ENCODE measurements around the gene ST3GAL3. TPM values are rescaled to one million over a fixed set of nuclear protein-coding genes. Genes with fewer than 3 reads are reported as not detected.

ST3GAL3 gene
- polyA plus RNA-seq, 1 of the 3 experiments (the other 2 are of a cell fraction): 20.6 TPM

- H3K4me2 ChIP-seq: no peak overlapping the region
- H3K27ac ChIP-seq (ENCODE audit: low read depth in 2 of 2, low read length in 1 of 2): no peak overlapping the region
- H3K9me3 ChIP-seq: no peaks in the 10 kb centered on the region
- H3K4me3 ChIP-seq (ENCODE audit: low read depth in 2 of 2, low read length in 1 of 2): no peak overlapping the region
- H3K9ac ChIP-seq: no peak overlapping the region
- no peaks in the 10 kb centered on the region for H3K9me2 ChIP-seq
- no peaks in the 10 kb centered on the region for H3K79me2 ChIP-seq (ENCODE audit: insufficient read depth)
- no peaks in the 10 kb centered on the region for H4K20me1 ChIP-seq (ENCODE audit: insufficient read depth)
- no peak for DNase-seq
- peaks cover 0 to 7% of the 10 kb centered on the region in 2 experiments; a peak in 2 of 4 replicates for H3K4me1 ChIP-seq (ENCODE audit: control insufficient read depth in 1 of 2, insufficient read depth in 2 of 2, low read depth in 1 of 2, low read length in 1 of 2)
- peaks cover 1 to 4% of the 10 kb centered on the region in 2 experiments for H3K36me3 ChIP-seq (replicated peaks in 1 of 2; ENCODE audit: control insufficient read depth in 1 of 2, insufficient read depth in 2 of 2, low read length in 1 of 2)
- no peak for TF ChIP-seq RFX5 (IDR thresholded peaks at IDR 0.05; ENCODE audit: low read length)
- TF ChIP-seq ZBTB33 (IDR thresholded peaks at IDR 0.05; ENCODE audit: borderline replicate concordance, low read depth): no peak
- TF ChIP-seq NFIC (IDR thresholded peaks at IDR 0.05; ENCODE audit: borderline replicate concordance): no peak
- no peak for TF ChIP-seq RAD21 (IDR thresholded peaks at IDR 0.05; ENCODE audit: low read length)
- no peak for TF ChIP-seq MEF2A (IDR thresholded peaks at IDR 0.05; ENCODE audit: borderline replicate concordance, low read depth)
- no peak for TF ChIP-seq MAX (IDR thresholded peaks at IDR 0.05; ENCODE audit: low read depth)
- no peak for TF ChIP-seq MXI1 (IDR thresholded peaks at IDR 0.05; ENCODE audit: low read depth, low read length)
- no peak for TF ChIP-seq YY1 (IDR thresholded peaks at IDR 0.05; ENCODE audit: low read depth)
- TF ChIP-seq CTCF (IDR thresholded peaks at IDR 0.05): no peak
- TF ChIP-seq CHD2 (IDR thresholded peaks at IDR 0.05; ENCODE audit: low read length, partially characterized antibody): no peak
- no peak for TF ChIP-seq USF2 (IDR thresholded peaks at IDR 0.05; ENCODE audit: borderline replicate concordance, low read depth, low read length)
- TF ChIP-seq POLR2AphosphoS5 (IDR thresholded peaks at IDR 0.05; ENCODE audit: low read depth, low read length): no peak
- no peak for TF ChIP-seq TAF1 (IDR thresholded peaks at IDR 0.05; ENCODE audit: borderline replicate concordance, low read depth, low read length)
- WGBS (ENCODE audit: low lambda C conversion rate): 83% methylated on average over 7 of the region's 7 CpGs
- no peaks in the 10 kb centered on the region for H3F3A ChIP-seq (replicated peaks; ENCODE audit: insufficient read depth)
- POLR2A ChIA-PET: no interaction called here
- CTCF ChIA-PET: interaction anchor here (0.8 kb wide), 1 partner anchor 132 kb away, joined by 3 read pairs; no protein-coding TSS in a partner anchor
- H2AFZ ChIP-seq (ENCODE audit: low read depth): no peak overlapping the region
- H3K27me3 ChIP-seq (ENCODE audit: insufficient read depth): no peaks in the 10 kb centered on the region
Observed at GRCh38 chr1:43904660-43905551, 197.6 kb downstream of the ST3GAL3 start.

All from SK-N-SH (cell line).